Measurements from ENCODE around the gene AUH.

- TF ChIP-seq CTCF (IDR thresholded peaks at IDR 0.05; ENCODE audit: insufficient read depth, low read length) (no peak), REST (IDR thresholded peaks at IDR 0.05; ENCODE audit: insufficient replicate concordance, low read depth) (no peak), POLR2AphosphoS5 (IDR thresholded peaks at IDR 0.05; ENCODE audit: low read depth) (no peak)
Measured at GRCh38 chr9:91245431-91246313, 116.0 kb downstream of the AUH start.
